ENCODE measurements around the gene HOXC12.

- TF ChIP-seq CTCF (IDR thresholded peaks at IDR 0.05), result no peak
- TF ChIP-seq EZH2 (IDR thresholded peaks at IDR 0.05; ENCODE audit: borderline replicate concordance, insufficient read depth, low read depth, low read length, poor library complexity, severe bottlenecking), result peak; percentile 95
Observed at GRCh38 chr12:53995378-53996239, 40.9 kb downstream of the HOXC12 start.
